ENCODE measurements around the gene RNU6-9. TPM values are rescaled to one million over a fixed set of nuclear protein-coding genes. Genes with fewer than 3 reads are reported as not detected.

Gene RNU6-9
- total RNA-seq, 4 donors from 2014 or later, result not detected

DNA sequence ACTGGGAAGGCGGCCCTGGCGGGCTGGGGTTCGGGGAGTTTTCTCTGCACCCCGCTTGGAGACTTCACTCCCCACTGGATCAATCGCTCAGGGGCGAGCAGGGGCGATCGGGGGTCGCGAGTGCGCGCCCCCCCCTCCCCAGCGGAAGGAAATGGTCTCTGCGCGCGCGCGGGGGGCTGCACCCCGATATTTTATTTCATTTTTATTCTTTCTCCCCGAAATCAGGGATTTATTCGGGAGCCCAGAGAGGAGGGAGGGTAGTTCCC lies 33.0 kb downstream of the RNU6-9 start:
- H3K4me1 ChIP-seq, result peaks cover 6 to 17% of the 10 kb centered on the region in 2 donors
- TF ChIP-seq POLR2A (IDR thresholded peaks at IDR 0.05), result no peak
- TF ChIP-seq, protein P1, sequence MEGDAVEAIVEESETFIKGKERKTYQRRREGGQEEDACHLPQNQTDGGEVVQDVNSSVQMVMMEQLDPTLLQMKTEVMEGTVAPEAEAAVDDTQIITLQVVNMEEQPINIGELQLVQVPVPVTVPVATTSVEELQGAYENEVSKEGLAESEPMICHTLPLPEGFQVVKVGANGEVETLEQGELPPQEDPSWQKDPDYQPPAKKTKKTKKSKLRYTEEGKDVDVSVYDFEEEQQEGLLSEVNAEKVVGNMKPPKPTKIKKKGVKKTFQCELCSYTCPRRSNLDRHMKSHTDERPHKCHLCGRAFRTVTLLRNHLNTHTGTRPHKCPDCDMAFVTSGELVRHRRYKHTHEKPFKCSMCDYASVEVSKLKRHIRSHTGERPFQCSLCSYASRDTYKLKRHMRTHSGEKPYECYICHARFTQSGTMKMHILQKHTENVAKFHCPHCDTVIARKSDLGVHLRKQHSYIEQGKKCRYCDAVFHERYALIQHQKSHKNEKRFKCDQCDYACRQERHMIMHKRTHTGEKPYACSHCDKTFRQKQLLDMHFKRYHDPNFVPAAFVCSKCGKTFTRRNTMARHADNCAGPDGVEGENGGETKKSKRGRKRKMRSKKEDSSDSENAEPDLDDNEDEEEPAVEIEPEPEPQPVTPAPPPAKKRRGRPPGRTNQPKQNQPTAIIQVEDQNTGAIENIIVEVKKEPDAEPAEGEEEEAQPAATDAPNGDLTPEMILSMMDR (IDR thresholded peaks at IDR 0.05), result no peak
- peak overlapping the region; percentile 49 to 86 (median 73) for H3K27ac ChIP-seq
- peak overlapping the region; percentile 39 to 95 (median 51) for H3K4me3 ChIP-seq (replicated peaks in 1 of 3)
- no peaks in the 10 kb centered on the region for H3K27me3 ChIP-seq
- H3K36me3 ChIP-seq, result no peaks in the 10 kb centered on the region
- DNase-seq, result no peak
- intact Hi-C loops (cut with DNase I), result loop anchor here (10.0 kb wide), 1 partner anchor 309 kb away; the partner anchor contains the start of gene CBARP
- 0 to 1% methylated on average over 17 to 21 of the region's 21 CpGs for WGBS, 2 donors
- H3K9me3 ChIP-seq, result no peaks in the 10 kb centered on the region

DNA sequence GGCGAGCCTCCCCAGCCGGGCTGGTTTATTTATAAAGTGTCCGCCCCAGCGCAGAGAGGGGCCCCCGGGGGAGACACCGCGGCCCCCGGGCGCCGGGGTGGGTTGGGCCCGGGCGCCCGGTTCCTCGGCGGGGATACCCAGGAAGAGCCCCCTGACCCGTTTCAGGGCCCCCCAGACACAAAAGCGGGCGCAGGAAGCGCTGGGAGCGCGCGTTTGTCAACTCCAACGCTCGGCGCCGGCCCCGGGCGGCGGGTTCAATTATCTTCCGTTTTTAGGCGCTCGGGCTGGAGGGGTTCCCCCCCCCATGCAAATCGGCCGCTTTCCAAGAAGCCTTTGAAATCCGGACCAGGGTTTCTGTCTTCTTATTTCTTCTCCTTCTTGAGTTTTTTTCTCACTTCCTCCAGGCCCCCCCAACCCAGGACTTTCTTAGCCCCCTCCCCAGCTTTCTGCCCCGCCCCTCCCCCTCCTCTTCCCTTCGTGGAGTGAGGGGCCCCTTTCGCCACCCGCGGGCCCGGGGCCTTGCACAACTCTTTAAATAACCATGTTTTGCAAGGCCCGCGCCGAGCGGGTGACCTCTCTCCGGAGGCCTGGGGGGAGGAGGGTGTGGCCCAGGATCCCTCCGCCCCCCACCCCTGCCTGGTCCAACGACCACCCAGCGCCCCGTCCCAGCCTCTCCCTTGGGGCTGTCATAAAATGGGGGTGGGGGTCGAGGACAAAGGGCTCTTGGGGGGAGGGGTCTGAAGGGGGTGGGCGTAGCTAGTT lies 33.5 kb downstream of the RNU6-9 start:
- Histone ChIP-seq H3K27me3 (no peaks in the 10 kb centered on the region), H3K27ac (peak overlapping the region; percentile 49 to 86 (median 73)), H3K4me1 (peaks cover 6 to 17% of the 10 kb centered on the region in 2 donors), H3K9me3 (no peaks in the 10 kb centered on the region), H3K4me3 (replicated peaks in 1 of 3) (peak overlapping the region; percentile 39 to 95 (median 51)), H3K36me3 (no peaks in the 10 kb centered on the region)
- intact Hi-C loops (cut with DNase I), result loop anchor here (10.0 kb wide), 1 partner anchor 308 kb away; the partner anchor contains the start of gene CBARP
- WGBS, 2 donors, result 0 to 1% methylated on average over 32 to 34 of the region's 52 CpGs
- peak; percentile 53 to 55 for DNase-seq
- TF ChIP-seq POLR2A (IDR thresholded peaks at IDR 0.05), result no peak
- TF ChIP-seq, protein P1 (IDR thresholded peaks at IDR 0.05), result no peak

DNA sequence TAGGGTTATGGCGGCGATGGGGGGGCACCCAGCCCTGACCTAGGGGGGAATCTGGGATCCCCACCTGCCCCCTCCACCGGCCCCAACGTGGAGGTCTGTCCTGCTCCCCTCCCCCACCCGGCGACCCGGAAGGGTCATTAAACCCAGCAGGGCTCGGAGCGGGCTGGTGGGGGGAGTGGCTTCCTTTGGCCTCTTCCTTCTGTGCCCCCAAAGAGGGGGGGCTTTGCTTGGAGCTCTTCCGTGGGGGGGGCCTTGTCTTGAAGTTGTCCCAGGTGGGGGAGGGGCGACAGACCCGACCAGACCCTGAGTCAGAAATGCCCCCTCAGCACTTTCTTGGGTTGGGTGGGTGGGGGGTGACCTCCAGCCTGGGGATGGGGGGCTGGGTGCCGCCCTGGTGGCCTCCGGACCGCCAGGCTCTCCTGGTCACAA lies 34.1 kb downstream of the RNU6-9 start:
- WGBS, 2 donors, result 20 to 32% methylated on average over 1 to 8 of the region's 15 CpGs
- Histone ChIP-seq H3K36me3 (no peaks in the 10 kb centered on the region), H3K4me1 (peaks cover 6 to 17% of the 10 kb centered on the region in 2 donors), H3K4me3 (replicated peaks in 1 of 3) (peak overlapping the region in 1 of 3 donors; percentile 95), H3K27ac (peak overlapping the region in 2 of 3 donors; percentile 73 to 86), H3K27me3 (no peaks in the 10 kb centered on the region), H3K9me3 (no peaks in the 10 kb centered on the region)
- intact Hi-C loops (cut with DNase I), result loop anchor here (10.0 kb wide), 1 partner anchor 307 kb away; the partner anchor contains the start of gene CBARP
- TF ChIP-seq, protein P1 (IDR thresholded peaks at IDR 0.05), result no peak
- TF ChIP-seq POLR2A (IDR thresholded peaks at IDR 0.05), result no peak
- no peak for DNase-seq

DNA sequence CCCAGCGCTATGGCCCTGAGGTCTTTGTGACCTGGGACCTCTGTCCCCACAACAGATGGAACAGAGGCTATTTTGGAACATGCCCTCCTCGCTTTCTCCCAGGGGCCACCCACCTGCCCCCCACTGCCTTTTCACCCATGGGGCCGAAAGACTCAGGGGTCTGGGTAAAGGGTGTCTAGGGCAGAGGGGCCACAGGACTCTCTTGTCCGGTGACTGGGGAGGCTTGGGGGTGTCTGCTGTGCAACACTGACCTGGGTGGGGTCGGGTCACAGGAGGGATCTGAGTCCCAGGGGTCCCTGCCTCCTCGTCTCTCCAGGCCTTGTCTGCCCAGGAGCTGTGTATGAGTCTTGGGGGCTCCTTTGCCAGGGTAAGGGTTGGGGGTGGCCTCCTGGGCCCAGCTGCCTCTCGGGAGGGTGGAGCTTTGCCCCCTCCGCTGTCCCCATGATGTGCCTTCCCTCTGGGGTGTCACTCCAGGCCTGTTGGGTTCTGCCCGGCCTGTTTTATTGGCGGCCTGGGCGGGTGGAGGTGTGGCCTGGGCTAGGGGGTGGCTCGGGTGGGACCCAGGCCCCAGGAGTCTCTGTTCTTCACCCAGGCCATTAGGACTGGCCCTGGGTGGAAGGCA lies 34.6 kb downstream of the RNU6-9 start:
- Histone ChIP-seq H3K27ac (peak overlapping the region in 2 of 3 donors; percentile 73 to 86), H3K4me3 (replicated peaks in 1 of 3) (peak overlapping the region in 1 of 3 donors; percentile 95), H3K4me1 (peaks cover 6 to 17% of the 10 kb centered on the region in 2 donors), H3K36me3 (no peaks in the 10 kb centered on the region), H3K9me3 (no peaks in the 10 kb centered on the region), H3K27me3 (no peaks in the 10 kb centered on the region)
- DNase-seq, result no peak
- intact Hi-C loops (cut with DNase I), result loop anchor here (10.0 kb wide), 1 partner anchor 307 kb away; the partner anchor contains the start of gene CBARP
- TF ChIP-seq, protein P1 (IDR thresholded peaks at IDR 0.05), result no peak
- TF ChIP-seq POLR2A (IDR thresholded peaks at IDR 0.05), result no peak
- 81 to 88% methylated on average over 4 to 9 of the region's 12 CpGs for WGBS, 2 donors
